MM.1S (cell line): Measurements from ENCODE around the gene AMZ1.
"Not testable (repeated sequence)": the region's sequence is repeated elsewhere in the genome, so short reads cannot be mapped to it uniquely, and the experiment has no call there.

Experiments used
- CTCF ChIP-seq: fragments of 300-600 bp; sonication (generic); IDR thresholded peaks from 2 replicates; pipeline ENCODE4 v1.5.1; 2016; ENCODE audit warnings: antibody characterized with exemption, low read length, mixed read lengths
- EZH2 ChIP-seq: fragments of 300-600 bp; sonication (generic); optimal IDR thresholded peaks from 2 replicates; pipeline ENCODE3; 2017; ENCODE audit warnings: low read depth, mild to moderate bottlenecking, antibody characterized with exemption, low read length, mixed read lengths
- EZH2phosphoT487 ChIP-seq: fragments of 300-600 bp; sonication (generic); IDR thresholded peaks from 2 replicates; pipeline ENCODE4 v1.6.1; 2018; ENCODE audit warnings: antibody characterized with exemption, low read length

- not testable (repeated sequence) for TF ChIP-seq CTCF, EZH2, EZH2phosphoT487
Observed at GRCh38 chr7:2724036-2724435, 36.0 kb downstream of the AMZ1 start.
